ENCODE data around the gene GGA2.
"Not testable (repeated sequence)": the region's sequence is repeated elsewhere in the genome, so short reads cannot be mapped to it uniquely, and the experiment has no call there.

GGA2 gene

DNA sequence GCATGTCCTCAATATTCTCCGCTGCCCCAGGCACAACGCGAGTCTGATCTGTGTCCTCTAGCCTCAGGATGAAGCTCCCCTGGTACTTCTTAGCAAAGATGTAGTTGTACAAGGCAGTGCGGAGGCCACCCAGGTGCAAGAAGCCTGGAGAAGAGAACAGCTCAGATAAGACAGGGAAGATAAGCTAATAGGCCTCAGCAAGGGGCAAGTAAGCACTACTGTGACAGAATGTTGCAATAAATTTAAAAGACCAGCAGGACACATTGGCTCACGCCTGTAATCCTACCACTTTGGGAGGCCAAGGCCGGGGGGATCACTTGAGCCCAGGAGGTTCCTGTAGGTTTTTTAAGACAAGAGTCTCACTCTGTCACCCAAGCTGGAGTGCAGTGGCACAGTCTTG, 41.9 kb upstream of the GGA2 start:
- no peaks in the 10 kb centered on the region for H3K27me3 ChIP-seq
- H3K4me3 ChIP-seq (ENCODE audit: low read depth, low read length), result no peak overlapping the region
- H3K9me3 ChIP-seq, result no peaks in the 10 kb centered on the region; the same call in 1 of the 2 replicates
- DNase-seq, result no peak
- H3K36me3 ChIP-seq, result peaks cover 57% of the 10 kb centered on the region
- H3K4me1 ChIP-seq, result no peaks in the 10 kb centered on the region
- TF ChIP-seq, protein P1, sequence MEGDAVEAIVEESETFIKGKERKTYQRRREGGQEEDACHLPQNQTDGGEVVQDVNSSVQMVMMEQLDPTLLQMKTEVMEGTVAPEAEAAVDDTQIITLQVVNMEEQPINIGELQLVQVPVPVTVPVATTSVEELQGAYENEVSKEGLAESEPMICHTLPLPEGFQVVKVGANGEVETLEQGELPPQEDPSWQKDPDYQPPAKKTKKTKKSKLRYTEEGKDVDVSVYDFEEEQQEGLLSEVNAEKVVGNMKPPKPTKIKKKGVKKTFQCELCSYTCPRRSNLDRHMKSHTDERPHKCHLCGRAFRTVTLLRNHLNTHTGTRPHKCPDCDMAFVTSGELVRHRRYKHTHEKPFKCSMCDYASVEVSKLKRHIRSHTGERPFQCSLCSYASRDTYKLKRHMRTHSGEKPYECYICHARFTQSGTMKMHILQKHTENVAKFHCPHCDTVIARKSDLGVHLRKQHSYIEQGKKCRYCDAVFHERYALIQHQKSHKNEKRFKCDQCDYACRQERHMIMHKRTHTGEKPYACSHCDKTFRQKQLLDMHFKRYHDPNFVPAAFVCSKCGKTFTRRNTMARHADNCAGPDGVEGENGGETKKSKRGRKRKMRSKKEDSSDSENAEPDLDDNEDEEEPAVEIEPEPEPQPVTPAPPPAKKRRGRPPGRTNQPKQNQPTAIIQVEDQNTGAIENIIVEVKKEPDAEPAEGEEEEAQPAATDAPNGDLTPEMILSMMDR (IDR thresholded peaks at IDR 0.05; ENCODE audit: low read depth, low read length), result no peak

DNA sequence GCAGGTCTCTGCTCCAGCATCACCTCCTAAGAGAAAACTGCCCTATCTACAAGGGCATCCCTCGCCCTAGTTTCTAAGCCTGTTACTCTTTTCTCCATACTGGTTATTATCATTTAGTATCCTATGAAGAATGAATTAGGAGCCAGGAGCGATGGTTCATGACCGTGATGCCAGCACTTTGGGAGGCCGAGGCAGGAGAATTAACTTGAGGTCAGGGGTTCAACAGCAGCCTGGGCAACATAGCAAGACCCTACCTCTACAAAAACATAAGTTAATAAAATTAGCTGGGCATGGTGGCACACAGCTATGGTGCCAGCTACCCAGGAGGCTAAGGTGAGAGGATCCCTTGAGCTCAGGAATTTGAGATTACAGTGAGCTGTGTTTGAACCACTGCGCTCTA, 39.6 kb upstream of the GGA2 start:
- no peaks in the 10 kb centered on the region for H3K27me3 ChIP-seq
- no peak for DNase-seq
- TF ChIP-seq, protein P1 (IDR thresholded peaks at IDR 0.05; ENCODE audit: low read depth, low read length), result no peak
- H3K36me3 ChIP-seq, result peaks cover 78% of the 10 kb centered on the region
- no peaks in the 10 kb centered on the region for H3K9me3 ChIP-seq
- H3K4me1 ChIP-seq, result no peaks in the 10 kb centered on the region
- H3K4me3 ChIP-seq (ENCODE audit: low read depth, low read length), result no peak overlapping the region

DNA sequence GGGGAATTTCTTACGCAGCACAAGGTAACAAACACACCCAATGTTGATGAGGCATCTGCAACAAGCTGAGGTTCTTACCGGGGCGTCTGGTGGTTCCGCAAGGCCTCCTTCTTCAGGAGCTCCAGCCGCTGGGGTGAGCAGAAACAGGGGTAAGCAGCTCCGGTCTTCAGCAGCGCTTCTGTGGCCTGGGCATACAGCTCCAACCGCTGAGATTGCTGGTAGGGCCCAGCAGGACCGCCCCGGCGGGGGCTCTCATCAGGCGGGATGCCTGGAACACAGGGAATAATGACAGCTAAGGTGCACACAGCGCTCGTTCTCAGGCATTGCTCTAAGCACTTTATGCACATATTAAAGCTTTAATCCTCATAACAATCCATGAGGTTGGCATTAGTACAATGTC, 34.1 kb upstream of the GGA2 start:
- no peaks in the 10 kb centered on the region for H3K4me1 ChIP-seq
- TF ChIP-seq, protein P1 (IDR thresholded peaks at IDR 0.05; ENCODE audit: low read depth, low read length), result no peak
- H3K27me3 ChIP-seq, result no peaks in the 10 kb centered on the region
- DNase-seq, result no peak
- no peaks in the 10 kb centered on the region for H3K9me3 ChIP-seq
- peaks cover 79% of the 10 kb centered on the region for H3K36me3 ChIP-seq
- H3K4me3 ChIP-seq (ENCODE audit: low read depth, low read length), result no peak overlapping the region

DNA sequence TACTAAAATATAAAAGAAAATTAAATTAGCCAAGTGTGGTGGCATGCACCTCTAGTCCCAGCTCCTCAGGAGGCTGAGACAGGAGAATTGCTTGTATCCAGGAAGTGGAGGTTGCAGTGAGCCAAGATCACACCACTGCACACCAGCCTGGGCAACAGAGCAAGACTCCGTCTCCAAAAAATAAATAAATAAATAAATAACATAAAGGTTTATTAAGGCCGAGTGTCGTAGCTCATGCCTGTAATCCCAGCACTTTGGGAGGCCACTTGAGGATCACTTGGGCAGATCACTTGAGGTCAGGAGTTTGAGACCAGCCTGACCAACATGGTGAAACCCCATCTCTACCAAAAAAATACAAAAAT, 30.5 kb upstream of the GGA2 start:
- not testable (repeated sequence) for DNase-seq; H3K4me1 ChIP-seq; H3K4me3 ChIP-seq (ENCODE audit: low read depth, low read length); H3K27me3 ChIP-seq; H3K9me3 ChIP-seq
- H3K36me3 ChIP-seq, result peaks cover 66% of the 10 kb centered on the region

DNA sequence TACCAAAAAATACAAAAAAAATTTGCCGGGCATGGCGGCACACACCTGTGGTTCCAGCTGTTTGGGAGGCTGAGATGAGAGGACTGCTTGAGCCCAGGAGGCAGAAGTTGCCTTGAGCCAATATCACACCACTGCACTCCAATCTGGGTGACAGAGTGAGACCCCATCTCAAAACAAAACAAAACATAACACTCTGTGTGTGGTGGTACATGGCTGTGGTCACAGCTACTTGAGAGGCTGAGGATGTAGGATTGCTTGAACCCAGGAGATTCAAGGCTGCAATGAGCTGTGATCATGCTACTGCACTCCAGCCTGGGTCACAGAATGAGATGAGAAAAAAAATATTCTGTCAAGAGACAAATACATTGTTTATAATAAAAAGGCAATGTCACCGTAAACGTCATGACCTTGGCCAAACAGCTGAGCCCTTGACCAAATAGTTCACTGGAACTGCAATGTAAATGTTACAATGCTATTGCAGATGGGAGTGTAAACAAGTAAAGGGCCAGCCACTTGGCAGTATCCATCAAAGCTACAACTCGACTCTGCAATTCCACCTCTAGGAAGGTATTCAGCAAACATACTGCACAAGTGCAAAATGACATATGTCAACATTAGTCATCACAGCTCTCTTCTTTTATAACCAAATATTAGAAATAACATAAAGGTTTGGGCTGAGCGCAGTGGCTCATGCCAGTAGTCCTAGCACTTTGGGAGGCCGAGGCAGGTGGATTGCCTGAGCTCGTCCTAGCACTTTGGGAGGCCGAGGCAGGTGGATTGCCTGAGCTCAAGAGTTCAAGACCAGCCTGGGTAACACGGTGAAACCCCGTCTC, 29.9 kb upstream of the GGA2 start:
- Histone ChIP-seq H3K9me3 (no peaks in the 10 kb centered on the region), H3K4me3 (ENCODE audit: low read depth, low read length) (no peak overlapping the region), H3K36me3 (peaks cover 66% of the 10 kb centered on the region), H3K4me1 (no peaks in the 10 kb centered on the region), H3K27me3 (no peaks in the 10 kb centered on the region)
- no peak for DNase-seq
- TF ChIP-seq, protein P1 (IDR thresholded peaks at IDR 0.05; ENCODE audit: low read depth, low read length), result no peak

DNA sequence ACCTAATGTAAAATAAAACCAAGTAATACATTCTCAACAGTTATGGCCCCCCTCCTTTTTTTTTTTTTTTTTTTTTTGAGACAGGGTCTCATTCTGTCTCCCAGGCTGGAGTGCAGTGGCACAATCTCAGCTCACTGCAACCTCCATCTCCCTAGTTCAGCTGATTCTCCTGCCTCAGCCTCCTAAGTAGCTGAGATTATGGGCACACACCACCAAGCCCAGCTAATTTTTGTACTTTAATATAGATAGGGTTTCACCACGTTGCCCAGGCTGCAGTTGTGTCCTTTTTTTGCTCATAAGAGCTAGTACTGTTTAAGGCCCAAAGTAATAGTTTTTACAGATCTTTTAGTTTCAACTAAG, 28.6 kb upstream of the GGA2 start:
- Histone ChIP-seq H3K27me3 (no peaks in the 10 kb centered on the region), H3K36me3 (peaks cover 66% of the 10 kb centered on the region), H3K4me3 (ENCODE audit: low read depth, low read length) (no peak overlapping the region), H3K9me3 (no peaks in the 10 kb centered on the region), H3K4me1 (no peaks in the 10 kb centered on the region)
- TF ChIP-seq, protein P1 (IDR thresholded peaks at IDR 0.05; ENCODE audit: low read depth, low read length), result no peak
- DNase-seq, result no peak

Measured in BE2C (cell line).